Stimulated activated CD4-positive, alpha-beta T cell treated with anti-CD3 and anti-CD28 coated beads, Interleukin-12 subunit alpha, Interleukin-12 subunit beta, amount 100 ng/mL, for 24 hours (primary cell): ENCODE measurements around the gene ARHGAP26.
A peak's percentile ranks its signal among the peaks of the same experiment; 100 is the strongest.

Source experiments
- DNase-seq, 2 experiments: peaks; one replicate each; pipeline ENCODE4 v3.0.0-alpha.2; 2020; ENCODE audit warnings: low read depth in 2 of 2

Gene ARHGAP26

DNA sequence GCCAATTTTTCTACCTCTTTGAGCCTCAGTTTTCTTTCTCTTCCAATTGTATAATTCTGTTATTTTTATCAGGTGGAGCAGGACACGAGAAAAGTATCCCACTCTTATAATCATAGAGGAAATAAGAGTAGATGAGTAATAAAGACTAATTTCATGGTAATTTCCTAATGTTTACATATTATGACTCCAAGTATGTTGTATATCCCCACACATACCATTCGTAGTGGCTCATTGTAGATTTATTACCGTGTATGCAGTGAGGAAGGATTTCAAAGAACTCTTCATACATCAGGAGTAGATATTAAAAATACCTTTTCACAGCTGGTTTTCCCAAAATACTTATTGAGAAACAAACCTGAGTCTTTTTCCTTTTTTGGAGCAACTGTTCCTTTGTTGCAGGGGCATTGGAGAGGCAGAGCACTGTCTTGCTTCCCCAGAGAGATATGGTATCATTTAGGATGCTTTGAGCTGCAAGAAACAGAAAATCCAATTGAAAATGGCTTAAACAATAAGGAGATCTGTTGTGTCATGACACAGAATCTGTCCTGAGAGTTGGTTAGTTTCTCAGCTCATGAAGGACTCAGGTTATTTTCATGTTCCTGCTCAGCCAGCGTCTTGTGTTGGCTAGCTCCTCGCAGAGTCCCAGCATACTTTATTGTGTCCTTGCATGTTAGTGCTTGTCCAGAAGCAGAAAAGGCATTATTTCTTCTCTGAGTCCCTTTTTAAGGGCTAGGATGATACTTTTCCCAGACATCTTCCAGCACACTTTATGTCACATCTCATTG lies 291.2 kb downstream of the ARHGAP26 start:
- no peak for DNase-seq

DNA sequence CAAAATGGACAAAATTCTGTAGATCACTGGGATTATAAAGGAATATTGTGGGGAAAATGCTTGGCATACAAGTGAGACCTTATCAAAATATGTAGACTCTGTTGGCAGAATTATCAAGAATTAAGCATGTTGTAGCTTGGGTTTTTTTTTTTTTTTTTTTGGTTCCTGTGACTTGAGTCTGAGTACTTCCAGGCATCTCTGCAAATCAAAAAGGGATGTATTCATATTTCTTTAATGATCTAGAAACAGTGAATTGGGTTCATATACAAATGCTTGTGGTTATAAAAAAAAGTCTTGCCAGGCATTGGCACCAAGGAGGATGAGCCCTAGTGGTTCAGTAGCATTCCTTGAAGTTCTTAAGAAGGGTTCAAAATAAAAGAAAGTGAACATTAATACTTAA lies 292.2 kb downstream of the ARHGAP26 start:
- no peak for DNase-seq

DNA sequence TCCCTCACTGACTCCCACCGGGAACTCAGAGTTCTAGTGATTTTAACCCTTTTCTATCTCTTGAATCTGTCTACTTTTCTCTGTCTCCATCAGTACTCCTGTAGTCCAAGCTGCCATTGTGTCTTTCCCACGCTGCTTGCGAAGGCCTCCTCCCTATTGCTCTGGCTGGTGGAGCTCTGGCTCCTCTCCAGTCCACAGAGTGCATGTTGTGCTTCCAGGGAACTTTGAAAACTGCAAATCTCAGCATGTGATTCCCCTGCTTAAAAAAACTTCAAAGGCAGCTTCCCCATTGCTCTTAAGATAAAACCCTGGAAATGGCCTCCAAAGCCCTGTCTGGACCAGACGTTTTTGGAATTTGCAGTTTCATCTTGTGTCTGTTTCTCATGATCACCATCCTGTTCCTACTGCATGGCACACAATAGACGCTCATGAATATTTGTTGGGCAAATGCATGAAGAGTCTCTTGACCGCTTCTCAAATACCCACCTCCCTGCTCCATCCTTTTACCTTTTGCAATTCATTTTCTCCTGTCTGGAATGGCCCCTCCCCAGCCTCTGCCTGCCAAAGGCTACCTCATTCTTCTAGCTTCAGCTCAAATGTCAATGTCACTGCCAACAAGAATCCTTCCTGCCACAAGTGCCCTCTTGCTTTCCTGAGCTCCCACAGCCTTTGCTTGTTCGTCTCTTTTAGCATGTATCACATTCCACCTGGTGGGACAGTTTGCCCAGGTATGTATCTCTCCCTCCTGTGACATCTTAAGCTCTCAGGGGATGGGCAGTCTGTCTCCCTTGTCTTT lies 293.2 kb downstream of the ARHGAP26 start:
- DNase-seq = no peak

DNA sequence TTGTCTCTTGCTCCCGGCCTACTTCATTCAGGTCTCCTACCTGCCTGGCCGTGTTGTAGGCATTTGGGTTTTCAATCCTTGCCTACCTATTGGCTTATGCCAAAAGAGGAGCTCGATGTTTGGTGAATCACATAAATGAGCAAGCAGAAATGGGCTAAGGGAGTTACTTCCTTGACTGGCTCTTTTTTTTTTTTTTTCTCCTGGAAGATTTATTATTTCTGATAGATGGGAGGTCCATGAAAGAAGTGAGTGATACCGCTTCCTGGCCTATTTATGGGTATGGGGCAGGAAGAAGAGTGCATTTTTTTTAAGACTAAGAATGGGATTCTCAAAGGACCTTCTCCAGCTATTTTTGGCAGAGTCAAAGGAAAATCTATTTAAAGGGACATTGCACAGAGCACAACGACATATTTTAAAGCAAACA lies 294.1 kb downstream of the ARHGAP26 start:
- no peak for DNase-seq

DNA sequence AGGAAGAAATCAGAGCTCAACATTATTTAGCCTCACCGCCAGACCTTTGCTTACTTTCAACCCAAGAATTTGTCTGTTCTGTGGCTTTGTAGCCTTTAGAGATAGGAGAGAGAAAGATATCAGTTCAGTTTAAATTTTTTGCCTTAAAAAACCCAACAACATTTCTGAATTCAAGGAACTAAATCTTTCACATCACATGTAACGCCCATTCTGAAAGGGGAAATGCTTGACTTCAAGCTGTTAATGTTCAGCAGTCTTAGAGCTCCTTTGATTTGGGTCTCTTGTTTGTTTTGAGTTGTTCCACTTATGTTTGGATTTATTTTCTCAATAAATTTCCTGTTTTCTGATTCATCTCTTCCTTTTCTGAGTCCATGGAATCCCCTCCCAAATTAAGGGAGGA lies 294.5 kb downstream of the ARHGAP26 start:
- no peak for DNase-seq

DNA sequence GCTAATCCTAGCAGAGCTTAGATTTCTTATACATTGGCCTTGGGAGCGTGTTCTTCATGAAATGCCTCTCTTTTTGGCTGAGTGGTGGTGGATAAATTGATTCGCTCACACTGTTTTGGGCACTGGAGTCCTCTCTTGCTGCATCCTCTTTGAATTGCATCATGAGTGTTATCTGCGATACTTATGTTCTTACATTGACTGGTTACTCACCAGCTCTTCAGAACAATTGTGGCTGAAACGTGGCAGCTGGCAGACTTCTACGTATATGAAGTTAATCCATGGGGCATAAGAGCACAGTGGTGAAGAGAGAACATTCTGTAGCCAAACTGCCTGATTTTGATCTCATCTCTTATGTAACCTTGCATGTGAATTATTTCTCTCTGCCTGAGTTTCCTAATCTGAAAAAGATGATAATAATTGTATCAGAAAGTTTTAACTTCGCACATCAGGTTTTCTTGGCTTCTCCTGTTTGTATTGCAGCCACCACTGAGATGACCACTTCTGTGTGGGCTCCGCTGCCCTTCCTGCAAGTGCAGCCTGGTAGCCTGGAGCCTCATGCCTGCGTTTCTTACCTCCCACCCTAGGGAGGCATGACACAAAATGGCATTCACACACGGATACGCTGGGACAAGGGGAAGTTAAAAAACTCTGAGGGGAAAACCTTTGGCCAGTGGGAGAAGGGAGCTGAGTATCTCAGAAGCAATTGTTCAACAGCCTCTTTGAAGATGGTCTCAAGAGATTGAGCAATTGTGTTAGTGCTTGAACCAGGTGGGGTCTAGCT lies 295.2 kb downstream of the ARHGAP26 start:
- no peak for DNase-seq

DNA sequence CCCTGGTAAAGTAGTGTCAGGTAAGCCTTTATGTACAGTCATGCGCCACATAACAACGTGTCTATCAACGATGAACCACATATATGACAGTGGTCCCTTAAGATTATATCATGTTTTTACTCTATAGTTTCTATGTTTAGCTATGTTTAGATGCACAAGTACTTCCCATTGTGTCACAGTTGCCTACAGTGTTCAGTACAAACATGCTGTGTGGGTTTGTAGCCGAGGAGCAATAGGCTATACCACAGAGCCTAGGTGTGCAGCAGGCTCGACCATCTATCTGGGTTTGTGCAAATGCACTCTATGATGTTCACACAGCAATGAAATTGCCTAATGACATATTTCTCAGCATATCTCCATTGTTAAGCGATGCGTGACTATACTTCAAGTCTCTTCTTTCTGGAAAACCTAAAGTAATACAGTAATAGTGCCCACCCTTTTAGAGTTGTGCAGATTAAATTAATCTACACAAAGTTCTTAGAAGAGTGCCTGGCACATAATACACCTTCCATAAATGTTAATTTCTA lies 295.9 kb downstream of the ARHGAP26 start:
- no peak for DNase-seq

DNA sequence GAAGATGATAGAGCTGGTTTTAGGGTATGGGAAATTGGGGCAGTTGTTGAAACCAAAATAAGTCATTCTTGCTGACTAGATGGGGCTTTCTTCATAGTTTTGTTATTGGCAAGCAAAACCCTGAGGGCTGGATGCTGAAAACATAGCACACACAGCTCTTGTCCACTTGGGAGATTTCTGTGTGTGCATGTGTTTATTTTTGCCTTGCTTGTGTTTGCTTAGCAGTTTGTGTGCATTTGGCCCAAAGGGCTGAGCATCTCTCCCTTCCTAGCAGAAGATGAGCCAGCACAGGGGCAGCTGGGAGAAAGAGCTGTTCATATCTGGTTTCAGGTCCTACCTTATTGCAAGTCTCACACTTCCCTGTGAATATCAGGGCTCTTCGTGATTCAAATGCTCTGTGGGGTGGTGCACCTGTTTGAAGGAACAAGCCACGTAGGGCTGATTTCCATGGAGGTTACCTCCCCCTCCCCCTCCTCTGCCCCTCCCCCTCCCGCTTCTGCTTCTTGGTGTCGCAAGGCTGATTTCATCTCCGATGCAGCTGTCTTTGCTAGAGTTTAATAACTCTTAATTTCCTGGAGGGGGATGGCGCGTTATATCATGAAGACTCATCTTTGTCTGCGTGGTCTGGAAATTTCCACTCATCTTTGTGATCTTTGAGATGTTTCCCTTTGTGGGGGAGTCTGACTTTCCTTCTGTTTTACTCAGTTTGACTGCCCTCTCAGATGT lies 296.5 kb downstream of the ARHGAP26 start:
- DNase-seq = peak; percentile 14 to 18

DNA sequence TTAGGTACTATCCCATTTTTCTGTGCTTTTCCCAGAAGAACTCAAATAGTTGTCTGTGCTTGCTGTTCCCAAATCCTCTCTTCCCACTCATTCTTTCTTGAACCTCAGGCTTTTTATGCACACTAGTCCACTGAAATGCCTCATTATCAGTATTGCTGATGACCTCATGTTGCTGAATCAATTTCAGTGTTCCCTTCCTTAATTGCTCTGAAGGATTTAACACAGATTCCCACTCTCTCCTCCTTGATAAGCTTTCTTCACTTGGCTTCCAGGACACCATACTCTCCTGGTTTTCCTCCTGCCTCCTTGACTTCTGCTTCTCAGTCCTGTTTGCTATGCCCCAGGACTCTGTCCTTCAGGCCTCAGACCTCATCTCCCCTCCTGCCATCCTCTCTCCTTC lies 298.5 kb downstream of the ARHGAP26 start:
- DNase-seq = no peak

DNA sequence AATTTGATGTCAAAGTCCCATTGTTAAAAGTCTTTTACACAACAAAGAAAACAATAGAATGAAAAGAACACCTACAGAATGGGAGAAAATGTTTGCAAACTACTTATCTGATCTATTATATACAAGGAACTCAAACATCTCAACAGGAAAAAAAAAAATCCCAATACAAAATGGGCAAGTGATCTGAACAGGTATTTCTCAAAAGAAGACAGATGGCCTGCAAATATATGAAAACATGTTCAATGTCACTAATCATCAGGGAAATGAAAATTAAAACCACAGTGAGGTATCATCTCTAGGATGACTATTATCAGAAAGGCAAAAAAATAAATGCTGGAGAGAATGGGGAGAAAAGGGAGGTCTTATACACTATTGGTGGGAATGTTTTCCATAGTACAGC lies 301.8 kb downstream of the ARHGAP26 start:
- DNase-seq = no peak

DNA sequence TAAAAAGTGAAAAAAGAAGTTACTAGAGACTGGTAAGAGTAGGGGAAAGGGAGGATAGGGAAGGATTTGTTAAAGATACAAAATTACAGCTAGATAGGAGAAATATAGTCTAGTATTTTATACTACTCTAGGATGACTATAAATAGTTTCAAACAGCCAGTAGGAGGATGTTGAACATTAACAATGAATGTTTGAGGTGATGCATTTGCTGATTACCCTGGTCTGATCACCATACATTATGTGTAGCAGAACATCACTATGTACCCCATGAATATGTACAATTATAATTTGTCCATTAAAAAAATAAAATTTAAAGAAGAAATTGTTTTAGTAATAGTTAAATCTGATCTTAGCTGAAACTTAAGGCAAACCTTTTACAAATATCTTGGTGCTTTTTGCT lies 302.6 kb downstream of the ARHGAP26 start:
- no peak for DNase-seq

DNA sequence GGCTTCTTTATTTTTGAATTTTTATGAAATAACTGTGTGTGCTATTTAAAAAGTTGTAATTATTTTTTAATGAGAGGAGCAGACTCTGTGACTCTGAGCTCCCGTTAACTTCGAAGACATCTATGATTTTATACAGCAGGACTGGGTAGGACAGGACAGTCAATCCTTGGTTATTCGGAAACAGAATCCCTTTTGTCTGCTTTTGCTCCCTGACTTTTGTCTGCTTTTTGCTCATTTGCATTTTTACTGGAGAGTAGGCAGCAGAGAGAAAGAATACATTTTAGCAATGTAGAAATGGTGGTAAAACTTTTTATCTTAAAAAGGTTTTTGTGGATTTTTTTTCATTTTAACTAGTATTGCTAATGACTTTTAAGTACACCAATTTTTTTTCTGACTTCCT lies 303.6 kb downstream of the ARHGAP26 start:
- no peak for DNase-seq

DNA sequence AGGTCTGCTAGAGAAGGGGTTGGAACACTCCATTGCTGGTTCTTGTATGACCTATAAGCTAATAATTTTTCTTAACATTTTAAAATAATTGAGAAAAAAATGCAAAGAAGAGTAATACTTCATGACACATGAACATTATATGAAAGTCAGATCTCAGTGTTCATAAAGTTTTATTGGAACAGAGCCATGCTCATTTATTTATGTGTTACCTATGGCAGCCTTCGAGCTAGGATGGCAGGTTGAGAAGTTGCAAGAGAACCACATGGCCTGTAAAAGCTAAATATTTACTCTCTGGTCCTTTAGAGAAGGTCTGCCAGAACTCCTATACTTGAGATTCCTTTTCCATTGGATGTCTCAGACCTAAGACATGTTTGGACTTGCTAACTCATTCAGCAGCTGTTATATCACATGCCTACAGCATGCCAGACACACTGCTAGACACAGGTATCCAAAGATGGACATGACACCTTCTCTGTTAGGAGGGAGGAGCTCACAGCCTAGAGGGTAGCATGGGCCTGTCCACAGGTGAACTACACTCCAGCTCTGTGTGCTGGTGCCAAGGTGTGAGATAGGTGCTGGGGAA lies 304.3 kb downstream of the ARHGAP26 start:
- DNase-seq = no peak

DNA sequence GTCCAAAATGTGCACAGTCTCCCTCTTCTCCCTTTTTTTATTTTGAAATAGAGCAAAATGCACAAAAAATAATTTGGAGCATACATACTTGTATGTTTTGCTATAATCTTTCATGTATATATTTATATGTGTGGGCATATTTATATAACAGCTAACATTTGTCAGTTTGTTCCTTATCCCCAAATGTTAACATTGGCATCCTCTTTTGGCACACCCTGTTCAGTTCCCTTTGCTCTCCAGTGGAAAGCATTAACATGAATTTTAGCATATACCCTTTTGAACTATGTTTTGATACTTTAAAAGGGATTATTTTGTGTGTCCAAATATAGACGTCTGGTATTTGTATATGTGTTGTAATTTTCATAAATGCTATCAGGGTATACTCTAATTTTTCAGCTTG lies 306.2 kb downstream of the ARHGAP26 start:
- no peak for DNase-seq

DNA sequence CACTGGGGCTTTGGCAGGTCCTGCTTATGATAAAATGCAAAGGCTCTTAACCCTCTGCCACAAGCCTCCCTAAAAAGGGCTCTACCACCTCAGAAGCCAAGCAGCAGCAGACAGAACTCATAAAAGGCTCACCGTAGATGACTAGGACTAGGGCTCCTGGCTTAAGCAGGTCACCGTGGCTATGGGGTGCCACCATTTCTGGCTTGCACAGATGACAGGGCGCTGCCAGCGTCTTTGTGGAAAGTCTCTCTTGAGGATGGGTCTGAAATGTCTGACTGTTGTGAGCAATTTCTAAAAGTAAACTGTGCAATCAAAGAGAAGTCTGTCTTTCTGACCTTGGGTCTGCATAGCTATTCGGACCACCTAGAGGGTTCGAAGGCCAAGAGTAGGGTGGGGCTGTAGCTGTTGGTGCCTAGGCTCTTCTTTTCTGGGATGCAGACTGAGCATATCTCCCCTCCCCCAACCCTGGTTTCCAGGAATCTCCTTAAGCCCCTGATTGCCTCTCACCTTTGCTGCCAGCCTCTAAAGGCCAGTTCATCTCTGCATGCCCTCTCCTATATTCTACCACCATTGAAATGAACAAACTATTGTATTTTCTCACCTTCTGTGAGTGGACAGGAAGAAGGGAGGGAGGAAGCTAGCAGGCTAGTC lies 307.4 kb downstream of the ARHGAP26 start:
- DNase-seq = no peak

DNA sequence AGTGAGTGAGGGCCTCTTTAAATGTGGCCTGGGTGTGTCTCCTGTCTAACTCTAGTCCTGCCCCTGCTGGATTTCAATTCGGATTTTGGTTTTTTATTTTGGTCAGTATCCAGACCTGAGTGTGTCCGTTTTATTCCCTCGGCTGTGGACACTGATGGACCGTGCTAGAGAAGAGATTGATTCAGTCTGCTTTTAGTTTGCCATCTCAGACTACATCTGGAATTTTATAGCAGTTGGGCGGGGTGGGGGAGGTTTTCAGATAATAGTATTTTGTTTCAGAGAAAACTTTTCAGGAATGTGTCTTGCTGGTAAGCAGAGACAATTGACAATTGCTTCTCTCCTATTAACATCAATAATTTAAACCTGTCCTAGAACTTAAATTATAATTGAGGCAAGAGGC lies 308.1 kb downstream of the ARHGAP26 start:
- DNase-seq = no peak

DNA sequence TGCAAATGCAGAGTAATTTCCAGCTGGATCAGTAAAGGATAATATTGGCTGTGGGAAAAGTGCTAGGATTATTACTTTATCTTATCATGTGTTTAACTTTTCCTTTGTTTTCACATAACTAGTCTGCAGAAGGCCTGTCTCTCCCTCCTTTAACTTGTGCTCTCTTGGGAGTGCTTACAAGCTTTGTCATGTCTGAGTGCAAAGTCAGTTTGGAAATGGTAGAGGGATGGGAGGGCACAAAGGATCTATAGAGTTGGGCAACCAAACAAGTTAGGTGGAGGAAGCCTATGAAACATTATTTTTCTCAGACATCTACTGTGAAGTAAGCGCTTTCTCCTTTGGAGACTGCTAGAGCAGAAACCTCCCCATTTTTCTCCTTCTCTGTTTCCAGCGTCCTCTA lies 308.8 kb downstream of the ARHGAP26 start:
- no peak for DNase-seq

DNA sequence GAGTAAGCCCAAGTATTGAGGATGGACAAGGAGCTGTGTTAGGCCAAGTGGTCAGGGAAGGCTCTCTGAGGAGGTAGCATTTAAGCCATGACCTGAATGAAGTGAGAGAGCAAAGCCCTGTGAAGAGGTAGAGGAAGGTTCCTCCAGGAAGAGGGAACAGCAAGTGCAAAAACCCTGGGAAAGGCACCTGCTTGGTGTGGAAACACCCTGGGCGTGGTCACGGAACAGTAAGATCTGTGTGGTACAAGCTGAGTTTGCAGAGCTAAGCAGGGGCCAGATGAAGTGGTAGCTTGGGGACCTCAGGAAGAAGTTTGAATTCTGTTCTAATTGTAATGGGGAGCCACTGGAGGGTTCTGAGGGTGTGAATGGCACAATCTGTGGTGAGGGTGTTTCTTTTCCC lies 310.2 kb downstream of the ARHGAP26 start:
- DNase-seq = no peak

DNA sequence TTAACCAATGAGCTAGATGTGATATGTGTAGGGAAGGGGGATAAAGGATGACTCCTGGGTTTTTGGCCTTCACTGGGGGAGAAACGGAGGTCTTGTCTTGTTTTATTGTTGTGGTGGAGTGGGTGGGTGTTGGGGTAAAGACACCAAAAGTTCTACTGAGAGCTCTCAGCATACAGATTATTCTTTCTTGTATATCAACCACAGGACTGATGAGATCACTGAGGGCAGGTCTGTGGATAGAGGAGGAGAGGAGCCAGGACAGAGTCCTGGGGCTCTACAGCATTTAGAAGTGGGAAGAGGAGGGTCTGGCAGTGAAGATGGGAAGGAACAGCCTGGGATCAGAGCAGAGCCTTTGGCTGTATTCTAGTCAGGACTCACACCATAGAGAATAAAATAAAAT lies 310.8 kb downstream of the ARHGAP26 start:
- no peak for DNase-seq

DNA sequence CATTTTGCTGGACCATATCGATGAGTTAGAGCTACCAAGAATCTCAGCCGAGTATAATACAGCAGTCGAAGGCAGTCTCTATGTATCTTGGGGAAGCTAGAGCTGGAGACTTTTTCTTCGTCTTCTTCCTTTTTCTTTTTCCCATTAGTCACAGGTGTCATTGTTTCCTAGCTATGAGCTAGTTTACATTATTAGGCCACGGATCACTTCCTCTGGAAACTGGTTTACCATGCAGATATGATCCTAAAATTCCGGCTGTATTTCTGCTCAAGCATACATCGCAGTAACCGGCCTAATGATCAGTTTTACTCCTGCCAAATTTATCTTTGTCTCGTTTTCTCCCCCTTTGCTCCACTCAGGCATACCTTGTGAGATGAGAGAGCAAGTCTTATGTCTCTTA lies 312.8 kb downstream of the ARHGAP26 start:
- no peak for DNase-seq

DNA sequence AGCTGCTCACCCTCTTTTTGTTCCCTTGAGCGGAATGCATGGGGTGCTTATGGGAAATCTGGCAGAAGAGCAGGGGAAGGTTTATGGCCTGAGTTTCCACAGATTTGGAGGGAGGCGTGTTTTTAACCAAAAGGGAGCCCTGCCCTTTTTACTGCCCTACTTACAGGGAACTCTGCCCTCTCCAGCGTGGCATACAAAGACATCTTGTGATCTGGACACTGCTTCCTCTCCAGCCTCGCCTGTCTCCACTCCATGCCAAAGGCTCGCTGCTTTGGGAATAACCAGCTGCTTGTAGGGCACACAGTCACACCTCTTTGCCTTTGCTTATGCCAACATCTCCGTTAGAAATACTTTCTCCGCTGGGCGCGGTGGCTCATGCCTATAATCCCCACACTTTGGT lies 314.2 kb downstream of the ARHGAP26 start:
- no peak for DNase-seq
